HG03175 (cell line): Measurements from ENCODE around the gene MYCN.

Experiments used
- ATAC-seq: cut with Tn5 transposase; IDR thresholded peaks from one replicate; pipeline ENCODE4 v1.9.1; 2021; ENCODE audit warnings: mild to moderate bottlenecking, moderate library complexity; ENCODE audit not compliant: unreplicated experiment

MYCN gene

GRCh38 chr2:15992457-15993231 is 52.3 kb downstream of the MYCN start:
- no peak for ATAC-seq

GRCh38 chr2:15993232-15993610 is 52.9 kb downstream of the MYCN start:
- no peak for ATAC-seq

DNA sequence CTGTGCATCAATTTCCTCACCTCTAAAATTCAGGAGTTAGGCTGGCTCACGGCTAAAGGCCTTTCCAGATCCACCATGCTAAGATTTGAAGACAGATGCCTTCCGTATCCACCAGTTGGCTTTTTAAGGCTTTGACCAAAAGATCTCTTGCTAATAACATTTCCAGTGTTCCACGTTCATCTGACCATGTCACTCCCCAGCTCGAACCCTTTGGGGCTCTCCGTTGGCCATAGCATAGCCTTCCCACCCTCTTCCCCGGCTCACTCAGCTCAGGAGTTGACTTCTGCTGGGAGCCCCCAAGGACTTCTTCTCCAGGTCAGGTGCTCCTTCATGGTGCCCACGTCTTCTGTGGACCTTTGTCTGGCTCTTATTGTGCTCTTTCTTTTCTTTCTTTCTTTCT is 53.3 kb downstream of the MYCN start:
- no peak for ATAC-seq

DNA sequence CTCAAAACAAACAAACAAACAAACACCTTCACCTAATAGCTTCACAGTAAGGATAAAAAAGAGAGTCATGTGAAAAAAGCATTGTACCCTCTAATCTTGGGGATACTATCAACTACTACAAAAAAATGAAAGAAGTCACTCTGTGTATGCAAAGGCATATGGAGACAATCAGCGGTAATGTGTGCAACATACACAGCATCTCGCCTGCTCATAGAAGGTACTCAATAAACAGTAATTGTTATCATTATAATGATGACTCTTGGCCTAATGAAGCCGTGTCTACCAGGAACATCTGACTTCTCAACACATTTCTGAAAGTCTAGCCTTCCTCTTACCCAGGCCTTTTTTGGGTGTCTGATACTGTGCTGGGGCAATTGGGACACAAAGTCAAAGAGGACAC is 55.3 kb downstream of the MYCN start:
- no peak for ATAC-seq
